Endothelial cell of umbilical vein (primary cell): Measurements from ENCODE around the gene MMP25. TPM values are rescaled to one million over a fixed set of nuclear protein-coding genes. Genes with fewer than 3 reads are reported as not detected.

ENCODE experiments used
- BruUV-seq: library from RNA; stranded (reverse); fragments of 400-500 nt; replicated peaks from 2 replicates; lab custom pipeline; 2021; lab: Mats Ljungman, UMichigan
- CTCF ChIA-PET: fragments of 300-600, 350-600 bp; sonication (Branson Sonifier 250); formaldehyde crosslinking; loops from one replicate; lab custom pipeline; 2021; ENCODE audit warnings: antibody characterized with exemption, inconsistent platforms; lab: Charles Lee
- POLR2A ChIA-PET: fragments of 300-600, 350-600 bp; sonication (Branson Sonifier 250); formaldehyde crosslinking; loops from one replicate; lab custom pipeline; 2021; ENCODE audit warnings: antibody characterized with exemption, inconsistent platforms; lab: Charles Lee
- DNase-seq: peaks from one replicate; pipeline ENCODE4 v3.0.0-alpha.2; 2011; ENCODE audit warnings: low read depth, low spot score
- FAIRE-seq: peaks from 2 replicates; lab custom pipeline; 2011; peaks lifted over from hg19 to GRCh38; lab: Jason Lieb, UNC
- H2AFZ ChIP-seq: 2 replicates; pipeline ENCODE4 v1.6.0; 2012; ENCODE audit warnings: low read depth, low read length, control low read depth, inconsistent platforms
- H3K27ac ChIP-seq: 2 replicates; pipeline ENCODE4 v1.5.1; 2011; ENCODE audit warnings: low read depth, mild to moderate bottlenecking, control low read depth, low read length, moderate library complexity; ENCODE audit not compliant: insufficient read depth
- H3K27me3 ChIP-seq, 2 experiments: 2 replicates each; pipeline versions ENCODE4 v1.6.0 to v1.6.1; 2011; ENCODE audit warnings: low read length in 2 of 2, mixed read lengths in 1 of 2; ENCODE audit not compliant: control insufficient read depth in 2 of 2, insufficient read depth in 2 of 2
- H3K36me3 ChIP-seq, 2 experiments: 2 replicates in 1 of 2; 3 replicates in 1 of 2; pipeline ENCODE4 v1.5.1; 2011; ENCODE audit warnings: low read length in 2 of 2, mild to moderate bottlenecking in 1 of 2, moderate library complexity in 1 of 2; ENCODE audit not compliant: control insufficient read depth in 2 of 2, insufficient read depth in 2 of 2; ENCODE audit errors: extremely low read depth in 1 of 2
- H3K4me1 ChIP-seq: 3 replicates; pipeline ENCODE4 v1.5.1; 2011; ENCODE audit warnings: mild to moderate bottlenecking, low read length; ENCODE audit not compliant: control insufficient read depth, insufficient read depth; ENCODE audit errors: extremely low read depth
- H3K4me2 ChIP-seq: 2 replicates; pipeline ENCODE4 v1.6.1; 2011; ENCODE audit warnings: low read length, control low read depth, mixed read lengths; ENCODE audit not compliant: insufficient read depth
- H3K4me3 ChIP-seq, 3 experiments: fragments of 200-600 bp in 1 of 3; sonication (generic), shearing (Covaris generic) in 1 of 3; replicated peaks in 1 of 3; 2 replicates each; pipeline ENCODE4 v1.5.1; 2011 to 2016; ENCODE audit warnings: control low read depth in 3 of 3, low read length in 3 of 3, mild to moderate bottlenecking in 2 of 3, inconsistent platforms in 1 of 3, low read depth in 1 of 3, moderate library complexity in 1 of 3; ENCODE audit not compliant: insufficient read depth in 1 of 3
- H3K79me2 ChIP-seq: 2 replicates; pipeline ENCODE4 v1.6.0; 2012; ENCODE audit warnings: low read length, inconsistent platforms; ENCODE audit not compliant: control insufficient read depth, insufficient read depth
- H3K9ac ChIP-seq: replicated peaks from 2 replicates; pipeline ENCODE3; 2011; ENCODE audit warnings: low read length, control low read depth; ENCODE audit not compliant: insufficient read depth; ENCODE audit errors: extremely low read depth
- H3K9me1 ChIP-seq: replicated peaks from 3 replicates; pipeline ENCODE4 v1.6.0; 2011; ENCODE audit warnings: mild to moderate bottlenecking, low read length; ENCODE audit not compliant: control insufficient read depth, insufficient read depth; ENCODE audit errors: extremely low read depth
- H3K9me3 ChIP-seq: replicated peaks from 2 replicates; pipeline ENCODE4 v1.5.1; 2012; ENCODE audit warnings: low read length, inconsistent platforms; ENCODE audit not compliant: control insufficient read depth, insufficient read depth
- H4K20me1 ChIP-seq: replicated peaks from 2 replicates; pipeline ENCODE3; 2011; ENCODE audit warnings: mild to moderate bottlenecking, low read length; ENCODE audit not compliant: control insufficient read depth, insufficient read depth; ENCODE audit errors: extremely low read depth
- GATA2 ChIP-seq: IDR thresholded peaks from 2 replicates; pipeline ENCODE4 v1.7.0; 2011; ENCODE audit warnings: low read depth, mild to moderate bottlenecking, moderate library complexity, mixed read lengths, low read length; ENCODE audit not compliant: insufficient read length, insufficient read depth
- JUN ChIP-seq: IDR thresholded peaks from 2 replicates; pipeline ENCODE4 v1.6.1; 2011; ENCODE audit warnings: borderline replicate concordance, low read depth; ENCODE audit not compliant: insufficient read length, insufficient read depth
- MYC ChIP-seq: IDR thresholded peaks from one replicate; pipeline ENCODE4 v1.6.1; 2011; ENCODE audit warnings: mild to moderate bottlenecking, low read depth, low read length
- POLR2A ChIP-seq: IDR thresholded peaks from 2 replicates; pipeline ENCODE4 v1.6.1; 2012; ENCODE audit warnings: low read depth, mild to moderate bottlenecking, control low read depth, low read length
- POLR2AphosphoS5 ChIP-seq: IDR thresholded peaks from 2 replicates; pipeline ENCODE4 v1.6.1; 2012; ENCODE audit warnings: low read depth, mild to moderate bottlenecking, control low read depth, low read length, moderate library complexity; ENCODE audit not compliant: insufficient read depth
- dilution Hi-C: fragments of 300-500 bp; cut with MboI; formaldehyde crosslinking; loops from one replicate; pipeline ENCODE4 v1.15.0; 2019; ENCODE audit warnings: low sequenced_read_pairs; ENCODE audit not compliant: extremely low pct_ligation_motif_present
- intact Hi-C: fragments of 100-400 bp; cut with micrococcal nuclease; formaldehyde crosslinking; loops from one replicate; pipeline ENCODE4 v1.10.0; 2022
- polyA plus RNA-seq, 4 experiments: library from polyadenylated mRNA; depleted of rRNA in 3 of 4; stranded (reverse) in 3 of 4; unstranded in 1 of 4; fragments of >200 nt; gene quantifications; 2 replicates each; pipeline versions ENCODE4 v1.2.1 to v1.2.3, GENCODE V29; 2011 to 2012; ENCODE audit warnings: missing spikeins in 1 of 4
- total RNA-seq: library from RNA; stranded (reverse); gene quantifications from 2 replicates; pipeline ENCODE4 v1.2.3, GENCODE V29; 2021

Gene MMP25
- total and polyA plus RNA-seq, 2 donors (not counting 3 experiments of a cell fraction or from before 2014, with no cell fraction given) = 0.08 to 0.35 TPM

DNA sequence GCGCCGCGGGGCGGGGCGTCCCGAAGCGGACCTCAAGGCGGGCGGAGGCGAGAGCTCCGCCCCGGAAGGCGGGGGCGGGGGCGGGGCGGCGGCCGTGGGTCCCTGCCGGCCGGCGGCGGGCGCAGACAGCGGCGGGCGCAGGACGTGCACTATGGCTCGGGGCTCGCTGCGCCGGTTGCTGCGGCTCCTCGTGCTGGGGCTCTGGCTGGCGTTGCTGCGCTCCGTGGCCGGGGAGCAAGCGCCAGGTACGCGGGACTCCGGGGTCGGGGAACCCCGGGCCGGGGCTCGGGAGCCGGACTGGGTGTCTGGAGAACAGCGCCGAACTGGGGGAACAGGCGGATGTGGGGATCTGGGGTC is 26.1 kb upstream of the MMP25 start, which contains the start of gene TNFRSF12A:
Gene TNFRSF12A (plus strand): TSS at position 122 of the 357 bp plus-strand sequence. CDS start 30 bp downstream, at position 152.
- Histone ChIP-seq H3K4me2 (peak within 1 kb of the TSS; percentile 83), H3K9ac (peak within 1 kb of the TSS; percentile 99), H3K9me3 (no peaks in the 10 kb centered on the region), H3K9me1 (no peaks in the 10 kb centered on the region), H3K27me3 (peaks cover 0 to 2% of the 10 kb centered on the region in 2 experiments), H4K20me1 (no peaks in the 10 kb centered on the region), H3K27ac (peak within 1 kb of the TSS; percentile 98), H3K4me3 (peak within 1 kb of the TSS; percentile 61 to 83 (median 75)), H3K79me2 (peaks cover 2% of the 10 kb centered on the region), H3K4me1 (peaks cover 18% of the 10 kb centered on the region), H2AFZ (peak within 1 kb of the TSS; percentile 18), H3K36me3 (no peaks in the 10 kb centered on the region)
- TF ChIP-seq POLR2AphosphoS5 (peak; percentile 97), MYC (no peak), GATA2 (no peak), JUN (no peak), POLR2A (peak; percentile 90)
- POLR2A ChIA-PET = interaction anchor here (0.5 to 2.2 kb wide), 7 partner anchors 8 to 130 kb away, joined by 3 to 16 read pairs (median 6); partner anchors contain the start of gene ZNF213
- intact Hi-C loops = loop anchor here (1.0 to 2.0 kb wide), 3 partner anchors 16 to 115 kb away; partner anchors contain the start of gene PAQR4
- dilution Hi-C loops = no loop called here
- BruUV-seq = TSS peak; percentile 26
- CTCF ChIA-PET = interaction anchor here (1.1 to 6.1 kb wide), 7 partner anchors 8 to 39 kb away, joined by 3 to 52 read pairs (median 9); no protein-coding TSS in a partner anchor
- FAIRE-seq = peak; percentile 72
- peak; percentile 77 for DNase-seq
